Hypothalamus (tissue), 51 donors: ENCODE results near the gene CYP20A1.

Experiments
- DNase-seq, 51 donors: peaks; one replicate each; lab custom pipeline; 2025; lab: John Stamatoyannopoulos, UW

Gene CYP20A1

GRCh38 chr2:203354966-203355365 is 116.1 kb downstream of the CYP20A1 start:
- DNase-seq = no peak
